Adrenal gland (tissue), 5 donors: ENCODE data around the gene NSMCE1.

Experiments used
- CTCF ChIP-seq, 6 experiments: fragments of 450-650 bp in 4 of 6; fragments of 200-600 bp in 2 of 6; sonication (generic) in 1 of 6; IDR thresholded peaks; 1 replicate in 5 of 6; 2 replicates in 1 of 6; pipeline versions ENCODE4 v1.5.1 to v1.8.0; 2016 to 2021; ENCODE audit warnings: antibody characterized with exemption in 6 of 6, mild to moderate bottlenecking in 2 of 6, moderate library complexity in 1 of 6
- POLR2A ChIP-seq, 2 donors: fragments of 450-650 bp; IDR thresholded peaks; one replicate each; pipeline ENCODE4 v1.6.1; 2017; ENCODE audit warnings: antibody characterized with exemption in 2 of 2, mild to moderate bottlenecking in 2 of 2, moderate library complexity in 1 of 2
- donor health status: DM: no; HTN: no; CAD: no.

GRCh38 chr16:27238591-27238990, 30.0 kb downstream of the NSMCE1 start:
- no peak for TF ChIP-seq CTCF (IDR thresholded peaks at IDR 0.05)
- TF ChIP-seq POLR2A (IDR thresholded peaks at IDR 0.05) = no peak
